GM12872 (cell line): Measurements from ENCODE around the gene WDFY4.

Experiments used
- CTCF ChIP-seq: IDR thresholded peaks from 3 replicates; pipeline ENCODE4 v1.5.1; 2011; ENCODE audit warnings: low read depth, mild to moderate bottlenecking, low read length, moderate library complexity; ENCODE audit not compliant: insufficient read depth

Gene WDFY4

GRCh38 chr10:48803801-48804584 is 119.3 kb downstream of the WDFY4 start:
- no peak for TF ChIP-seq CTCF

- no peak for TF ChIP-seq CTCF
Observed at GRCh38 chr10:48804740-48805182, 120.1 kb downstream of the WDFY4 start.

GRCh38 chr10:48805411-48805810 is 120.7 kb downstream of the WDFY4 start:
- TF ChIP-seq CTCF: no peak

GRCh38 chr10:48805848-48806247 is 121.2 kb downstream of the WDFY4 start:
- TF ChIP-seq CTCF: no peak

GRCh38 chr10:48806342-48806741 is 121.7 kb downstream of the WDFY4 start:
- TF ChIP-seq CTCF: no peak

GRCh38 chr10:48807791-48808470 is 123.3 kb downstream of the WDFY4 start:
- no peak for TF ChIP-seq CTCF

GRCh38 chr10:48809261-48809660 is 124.6 kb downstream of the WDFY4 start:
- TF ChIP-seq CTCF: no peak
